ENCODE measurements around the gene ARL15. TPM values are rescaled to one million over a fixed set of nuclear protein-coding genes. Genes with fewer than 3 reads are reported as not detected.

Gene ARL15
- total and polyA plus RNA-seq, 2 donors (not counting 3 experiments of a cell fraction or from before 2014, with no cell fraction given) = 11.9 to 24.4 TPM

GRCh38 chr5:54088081-54088480 is 222.3 kb downstream of the ARL15 start:
- no peaks in the 10 kb centered on the region for H4K20me1 ChIP-seq (replicated peaks; ENCODE audit: control insufficient read depth, extremely low read depth, insufficient read depth, low read length)
- no peak overlapping the region for H3K4me2 ChIP-seq (ENCODE audit: insufficient read depth, low read length)
- H3K9me3 ChIP-seq (replicated peaks; ENCODE audit: control insufficient read depth, insufficient read depth, low read length) = no peaks in the 10 kb centered on the region
- DNase-seq (ENCODE audit: low read depth, low spot score) (peak; percentile 28), FAIRE-seq (no peak)
- TF ChIP-seq FOS (IDR thresholded peaks at IDR 0.05; ENCODE audit: borderline replicate concordance, insufficient read depth, low read length) (no peak), MYC (IDR thresholded peaks at IDR 0.05; ENCODE audit: low read depth, low read length) (no peak), POLR2A (IDR thresholded peaks at IDR 0.05; ENCODE audit: low read depth, low read length) (no peak), CTCF (IDR thresholded peaks at IDR 0.05; ENCODE audit: extremely low read depth in 1 of 2, insufficient read depth in 1 of 2, low read depth in 1 of 2, low read length in 2 of 2) (no peak), JUN (IDR thresholded peaks at IDR 0.05; ENCODE audit: borderline replicate concordance, insufficient read depth, insufficient read length, low read depth) (no peak), EZH2 (IDR thresholded peaks at IDR 0.05; ENCODE audit: borderline replicate concordance, low read depth, low read length, severe bottlenecking) (no peak), POLR2AphosphoS5 (IDR thresholded peaks at IDR 0.05; ENCODE audit: insufficient read depth, low read depth, low read length) (no peak), GATA2 (IDR thresholded peaks at IDR 0.05; ENCODE audit: insufficient read depth, insufficient read length, low read depth, low read length) (no peak)
- H3K4me3 ChIP-seq (replicated peaks in 1 of 3; ENCODE audit: insufficient read depth in 1 of 3, low read depth in 1 of 3, low read length in 3 of 3) = no peak overlapping the region
- POLR2A ChIA-PET = no interaction called here
- intact Hi-C loops (cut with micrococcal nuclease) = loop anchor here (2.0 kb wide), 1 partner anchor 19 kb away; no protein-coding TSS in a partner anchor
- H3K9me1 ChIP-seq (replicated peaks; ENCODE audit: control insufficient read depth, extremely low read depth, insufficient read depth, low read length) = peaks cover 2% of the 10 kb centered on the region
- H3K27me3 ChIP-seq (ENCODE audit: control insufficient read depth in 2 of 2, insufficient read depth in 2 of 2, low read length in 2 of 2) = no peaks in the 10 kb centered on the region
- H3K27ac ChIP-seq (ENCODE audit: insufficient read depth, low read depth, low read length) = peak overlapping the region; percentile 65
- H3K79me2 ChIP-seq (ENCODE audit: control insufficient read depth, insufficient read depth, low read length) = no peaks in the 10 kb centered on the region
- no peaks in the 10 kb centered on the region for H3K36me3 ChIP-seq (ENCODE audit: control insufficient read depth in 2 of 2, extremely low read depth in 1 of 2, insufficient read depth in 2 of 2, low read length in 2 of 2)
- dilution Hi-C loops (cut with MboI; ENCODE audit: extremely low pct_ligation_motif_present, low sequenced_read_pairs) = no loop called here
- H3K4me1 ChIP-seq (ENCODE audit: control insufficient read depth, extremely low read depth, insufficient read depth, low read length) = peaks cover 22% of the 10 kb centered on the region
- CTCF ChIA-PET = no interaction called here
- no peak overlapping the region for H2AFZ ChIP-seq (ENCODE audit: low read depth, low read length)
- no TSS peak for BruUV-seq (replicated peaks)
- H3K9ac ChIP-seq (replicated peaks; ENCODE audit: extremely low read depth, insufficient read depth, low read length) = no peak overlapping the region

Data from endothelial cell of umbilical vein (primary cell).